Measurements from ENCODE around the gene HOXA5.

DNA sequence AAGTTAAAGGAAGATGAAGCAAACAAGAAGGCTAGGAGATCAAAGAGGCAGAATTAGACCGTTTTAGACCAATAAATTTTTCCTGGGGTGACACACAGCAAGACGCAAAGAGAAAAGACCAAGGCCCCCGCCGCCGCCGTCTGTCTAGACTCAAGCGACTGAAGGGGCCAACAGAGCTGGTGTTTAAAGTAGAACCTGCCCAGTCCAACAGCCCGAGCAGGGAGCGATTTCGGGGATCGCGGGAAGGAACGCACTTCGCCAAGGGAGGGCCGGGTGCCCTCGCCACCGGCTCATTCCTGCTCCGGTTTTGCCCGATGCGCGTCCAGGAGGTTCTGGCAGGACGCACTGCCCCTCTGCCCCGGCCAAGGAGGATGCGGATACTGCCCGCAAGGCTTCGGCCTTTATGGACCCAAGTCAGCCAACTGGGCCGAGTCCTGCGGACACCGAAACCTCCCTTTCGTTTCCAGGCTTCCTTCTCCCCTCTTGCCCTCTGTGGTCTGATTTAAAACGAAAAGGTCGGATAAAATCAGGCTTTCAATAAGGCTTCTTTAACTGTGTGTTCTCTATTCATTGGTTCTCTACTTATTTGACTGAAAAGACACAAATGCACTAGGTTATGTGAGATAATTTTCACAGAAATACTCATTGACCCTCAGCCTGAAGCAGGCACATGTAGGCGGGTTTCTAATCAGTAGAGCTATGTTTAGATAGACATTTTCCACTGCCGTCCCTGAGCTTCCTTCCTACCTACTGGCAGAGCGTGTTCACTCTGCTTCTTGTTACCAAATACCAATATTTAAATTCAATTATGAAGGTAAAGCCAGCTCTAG lies 15.2 kb upstream of the HOXA5 start:
- TF ChIP-seq TAF1 (IDR thresholded peaks at IDR 0.05; ENCODE audit: low read depth, low read length) = no peak
- no peak for TF ChIP-seq POLR2AphosphoS5 (IDR thresholded peaks at IDR 0.05; ENCODE audit: low read depth, low read length)

Data from GM12891 (cell line).